Chondrocyte (in vitro differentiated cells): ENCODE results near the gene DGKI. TPM values are rescaled to one million over a fixed set of nuclear protein-coding genes. Genes with fewer than 3 reads are reported as not detected.

ENCODE experiments used
- DNase-seq: peaks from one replicate; pipeline ENCODE4 v3.0.0; 2021; ENCODE audit warnings: mixed read lengths, low spot score
- H3K27ac Mint-ChIP-seq: one replicate; pipeline ENCODE4 v1.8.0; 2021; ENCODE audit warnings: mild to moderate bottlenecking, moderate library complexity, mixed read lengths; ENCODE audit not compliant: unreplicated experiment
- H3K27me3 Mint-ChIP-seq: 2 replicates; pipeline ENCODE4 v1.8.0; 2021; ENCODE audit warnings: low read depth, mixed read lengths
- H3K36me3 Mint-ChIP-seq: 2 replicates; pipeline ENCODE4 v1.8.0; 2021; ENCODE audit warnings: low read depth, mixed read lengths
- H3K4me1 Mint-ChIP-seq: 2 replicates; pipeline ENCODE4 v1.8.0; 2021; ENCODE audit warnings: low read depth, mild to moderate bottlenecking, mixed read lengths
- H3K4me3 Mint-ChIP-seq: one replicate; pipeline ENCODE4 v1.8.0; 2021; ENCODE audit warnings: mild to moderate bottlenecking, moderate library complexity, mixed read lengths; ENCODE audit not compliant: unreplicated experiment
- H3K9me3 Mint-ChIP-seq: 2 replicates; pipeline ENCODE4 v1.8.0; 2021; ENCODE audit warnings: low read depth, mixed read lengths
- total RNA-seq: library from RNA; stranded (reverse); gene quantifications from 3 replicates; pipeline ENCODE4 v1.2.1, GENCODE V29; 2021
- TF ChIP-seq, protein P1 (sequence below): fragments of 200-600 bp; sonication (generic); IDR thresholded peaks from 2 replicates; pipeline ENCODE4 v1.5.0; 2021; ENCODE audit warnings: antibody characterized with exemption, mild to moderate bottlenecking, moderate library complexity

The DGKI gene
- total RNA-seq, 1 donor from 2014 or later, result 15.3 TPM

DNA sequence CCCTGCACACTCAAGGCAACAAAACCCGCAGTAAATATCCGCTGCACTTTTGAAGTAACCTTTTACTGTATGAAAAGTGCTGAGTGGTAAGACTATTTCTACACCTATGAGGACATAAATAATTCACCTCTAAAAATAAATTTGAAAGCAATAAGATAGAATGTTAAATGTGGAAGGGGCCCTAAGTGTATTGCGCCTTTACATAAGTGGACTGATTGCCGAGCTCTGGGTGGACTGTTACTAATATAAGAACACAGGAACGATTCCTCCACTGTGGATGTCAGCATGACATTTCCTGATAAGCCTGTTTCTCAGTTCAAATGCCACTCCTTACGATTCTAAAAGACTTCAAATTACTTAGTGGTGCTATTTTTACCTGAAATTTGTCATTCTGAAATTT, 311.2 kb downstream of the DGKI start:
- TF ChIP-seq, protein P1, sequence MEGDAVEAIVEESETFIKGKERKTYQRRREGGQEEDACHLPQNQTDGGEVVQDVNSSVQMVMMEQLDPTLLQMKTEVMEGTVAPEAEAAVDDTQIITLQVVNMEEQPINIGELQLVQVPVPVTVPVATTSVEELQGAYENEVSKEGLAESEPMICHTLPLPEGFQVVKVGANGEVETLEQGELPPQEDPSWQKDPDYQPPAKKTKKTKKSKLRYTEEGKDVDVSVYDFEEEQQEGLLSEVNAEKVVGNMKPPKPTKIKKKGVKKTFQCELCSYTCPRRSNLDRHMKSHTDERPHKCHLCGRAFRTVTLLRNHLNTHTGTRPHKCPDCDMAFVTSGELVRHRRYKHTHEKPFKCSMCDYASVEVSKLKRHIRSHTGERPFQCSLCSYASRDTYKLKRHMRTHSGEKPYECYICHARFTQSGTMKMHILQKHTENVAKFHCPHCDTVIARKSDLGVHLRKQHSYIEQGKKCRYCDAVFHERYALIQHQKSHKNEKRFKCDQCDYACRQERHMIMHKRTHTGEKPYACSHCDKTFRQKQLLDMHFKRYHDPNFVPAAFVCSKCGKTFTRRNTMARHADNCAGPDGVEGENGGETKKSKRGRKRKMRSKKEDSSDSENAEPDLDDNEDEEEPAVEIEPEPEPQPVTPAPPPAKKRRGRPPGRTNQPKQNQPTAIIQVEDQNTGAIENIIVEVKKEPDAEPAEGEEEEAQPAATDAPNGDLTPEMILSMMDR, result no peak
- Mint-ChIP-seq H3K4me3 (no peak overlapping the region), H3K36me3 (peaks cover 7% of the 10 kb centered on the region), H3K4me1 (peaks cover 48% of the 10 kb centered on the region), H3K27ac (no peak overlapping the region), H3K9me3 (peaks cover 8% of the 10 kb centered on the region), H3K27me3 (no peaks in the 10 kb centered on the region)
- DNase-seq, result no peak

DNA sequence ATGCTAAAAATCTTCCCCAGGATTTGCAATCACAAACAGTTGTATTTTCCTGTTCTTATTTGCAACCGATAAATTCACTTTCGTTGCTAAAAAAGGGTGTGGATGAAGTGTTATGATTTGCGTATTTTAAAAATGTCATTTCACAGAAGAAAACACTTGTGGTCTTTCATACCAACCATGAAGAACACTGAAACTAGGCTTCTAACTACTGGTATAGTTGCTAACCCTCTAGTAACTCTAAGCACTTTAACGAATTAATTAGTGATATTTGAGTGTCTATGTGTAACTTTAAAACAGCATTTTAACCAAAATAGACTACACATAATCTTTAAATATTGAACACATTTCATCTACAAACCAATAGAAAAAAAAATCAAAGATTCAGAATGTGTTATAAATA, 315.1 kb downstream of the DGKI start:
- Mint-ChIP-seq H3K4me1 (peaks cover 22% of the 10 kb centered on the region), H3K27ac (no peak overlapping the region), H3K9me3 (peaks cover 3% of the 10 kb centered on the region), H3K4me3 (no peak overlapping the region), H3K27me3 (no peaks in the 10 kb centered on the region), H3K36me3 (peaks cover 9% of the 10 kb centered on the region)
- DNase-seq, result no peak
- TF ChIP-seq, protein P1, result no peak

DNA sequence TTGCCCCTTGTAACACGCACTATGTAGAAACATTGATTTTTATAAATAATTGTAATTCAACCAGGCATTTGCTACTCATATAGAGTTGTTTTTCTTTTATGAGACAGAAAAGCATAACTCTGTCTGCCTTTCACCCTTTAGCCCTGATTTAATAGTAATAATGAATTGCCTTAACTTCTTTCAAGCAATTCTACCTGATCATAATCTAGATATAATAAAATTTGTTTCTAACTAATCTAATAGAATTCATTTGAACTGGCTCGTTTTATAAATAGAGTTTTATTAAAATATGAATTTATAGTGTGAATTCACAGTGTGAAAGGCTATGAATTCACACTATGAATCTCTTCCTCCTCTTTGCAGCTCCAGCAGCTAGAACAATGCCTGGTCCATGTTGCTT, 319.1 kb downstream of the DGKI start:
- Mint-ChIP-seq H3K4me1 (no peaks in the 10 kb centered on the region), H3K27ac (no peak overlapping the region)

DNA sequence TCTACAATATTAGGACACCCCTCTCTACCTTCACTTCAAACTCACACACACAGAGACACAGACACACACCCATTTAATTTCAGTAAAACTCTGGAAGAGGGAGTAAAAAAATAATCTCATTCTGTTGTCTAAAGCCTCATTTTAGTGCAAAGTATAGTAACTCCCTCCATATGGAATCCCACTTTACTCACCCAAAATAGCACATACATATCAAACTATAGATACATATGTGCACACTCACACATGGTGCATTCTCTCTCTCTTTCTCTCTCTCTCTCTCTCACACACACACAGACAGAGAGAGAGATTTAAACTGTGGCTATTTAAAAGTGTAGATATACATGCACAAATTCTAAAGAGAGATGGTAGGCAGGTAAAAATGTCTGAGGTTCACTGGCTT, 323.6 kb downstream of the DGKI start:
- DNase-seq, result no peak
- Mint-ChIP-seq H3K4me3 (no peak overlapping the region), H3K36me3 (peaks cover 17% of the 10 kb centered on the region), H3K9me3 (no peaks in the 10 kb centered on the region), H3K27ac (no peak overlapping the region), H3K27me3 (no peaks in the 10 kb centered on the region), H3K4me1 (no peaks in the 10 kb centered on the region)
- TF ChIP-seq, protein P1, result no peak

More for the DNA sequence above, 319.1 kb downstream of the DGKI start:
- Mint-ChIP-seq H3K27me3 (no peaks in the 10 kb centered on the region), H3K9me3 (no peaks in the 10 kb centered on the region), H3K36me3 (peaks cover 14% of the 10 kb centered on the region), H3K4me3 (no peak overlapping the region)
- DNase-seq, result no peak
- TF ChIP-seq, protein P1, result no peak

DNA sequence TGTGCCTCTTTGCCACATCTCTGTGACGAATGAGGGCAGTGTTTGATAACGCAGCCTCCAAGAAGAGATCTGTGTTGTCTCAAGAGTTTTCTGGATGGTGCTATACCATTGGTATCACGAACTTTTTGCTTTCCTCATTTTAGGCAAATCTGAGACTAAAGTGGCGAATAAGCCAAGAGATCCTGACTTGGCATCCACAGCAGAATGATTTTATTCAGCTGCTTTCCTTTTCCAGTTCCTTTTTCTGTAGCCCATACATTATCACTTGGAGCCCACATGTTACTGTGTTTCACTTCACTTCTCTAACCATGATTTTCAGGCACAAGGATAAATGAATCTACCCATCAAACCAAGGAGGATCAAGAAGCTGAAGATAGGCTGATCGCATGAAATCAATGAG, 325.3 kb downstream of the DGKI start:
- TF ChIP-seq, protein P1, result no peak
- Mint-ChIP-seq H3K27ac (peak overlapping the region; percentile 19), H3K4me1 (no peaks in the 10 kb centered on the region), H3K36me3 (peaks cover 18% of the 10 kb centered on the region), H3K4me3 (no peak overlapping the region), H3K9me3 (no peaks in the 10 kb centered on the region), H3K27me3 (no peaks in the 10 kb centered on the region)
- no peak for DNase-seq
